SU-DHL-6 (cell line): ENCODE results near the gene SPATA9.

Experiments
- CTCF ChIP-seq: fragments of 200-600 bp; sonication (generic); IDR thresholded peaks from one replicate; pipeline ENCODE4 v1.5.1; 2017; ENCODE audit warnings: antibody characterized with exemption, mild to moderate bottlenecking, low read length, moderate library complexity; ENCODE audit not compliant: insufficient read depth, poor library complexity, severe bottlenecking
- EZH2phosphoT487 ChIP-seq: fragments of 200-600 bp; sonication (generic), shearing (Covaris generic); conservative IDR thresholded peaks from 2 replicates; pipeline ENCODE4 v1.6.1; 2018; ENCODE audit warnings: mild to moderate bottlenecking, antibody characterized with exemption, low read length, moderate library complexity, mixed read lengths

- TF ChIP-seq CTCF: no peak
- no peak for TF ChIP-seq EZH2phosphoT487
Observed at GRCh38 chr5:95649274-95649673, 33.5 kb downstream of the SPATA9 start.
